ENCODE measurements around the gene CYP2J2.

GRCh38 chr1:59845091-59845490 is 81.5 kb downstream of the CYP2J2 start:
- TF ChIP-seq CTCF (IDR thresholded peaks at IDR 0.05) (no peak), POLR2A (IDR thresholded peaks at IDR 0.05) (no peak)

Measured in heart left ventricle (tissue), 13 donors.